ENCODE results near the gene GPC3.

GPC3 gene

GRCh38 chrX:133655275-133656265 lies 329.8 kb downstream of the GPC3 start:
- TF ChIP-seq, protein P1, sequence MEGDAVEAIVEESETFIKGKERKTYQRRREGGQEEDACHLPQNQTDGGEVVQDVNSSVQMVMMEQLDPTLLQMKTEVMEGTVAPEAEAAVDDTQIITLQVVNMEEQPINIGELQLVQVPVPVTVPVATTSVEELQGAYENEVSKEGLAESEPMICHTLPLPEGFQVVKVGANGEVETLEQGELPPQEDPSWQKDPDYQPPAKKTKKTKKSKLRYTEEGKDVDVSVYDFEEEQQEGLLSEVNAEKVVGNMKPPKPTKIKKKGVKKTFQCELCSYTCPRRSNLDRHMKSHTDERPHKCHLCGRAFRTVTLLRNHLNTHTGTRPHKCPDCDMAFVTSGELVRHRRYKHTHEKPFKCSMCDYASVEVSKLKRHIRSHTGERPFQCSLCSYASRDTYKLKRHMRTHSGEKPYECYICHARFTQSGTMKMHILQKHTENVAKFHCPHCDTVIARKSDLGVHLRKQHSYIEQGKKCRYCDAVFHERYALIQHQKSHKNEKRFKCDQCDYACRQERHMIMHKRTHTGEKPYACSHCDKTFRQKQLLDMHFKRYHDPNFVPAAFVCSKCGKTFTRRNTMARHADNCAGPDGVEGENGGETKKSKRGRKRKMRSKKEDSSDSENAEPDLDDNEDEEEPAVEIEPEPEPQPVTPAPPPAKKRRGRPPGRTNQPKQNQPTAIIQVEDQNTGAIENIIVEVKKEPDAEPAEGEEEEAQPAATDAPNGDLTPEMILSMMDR (IDR thresholded peaks at IDR 0.05; ENCODE audit: low read depth, low read length), result no peak
- no peak for DNase-seq (ENCODE audit: extremely low read depth, low read depth)

GRCh38 chrX:133654811-133655210 lies 330.6 kb downstream of the GPC3 start:
- TF ChIP-seq, protein P1 (IDR thresholded peaks at IDR 0.05; ENCODE audit: low read depth, low read length), result no peak
- DNase-seq (ENCODE audit: extremely low read depth, low read depth), result no peak

GRCh38 chrX:133653358-133653757 lies 332.0 kb downstream of the GPC3 start:
- TF ChIP-seq, protein P1 (IDR thresholded peaks at IDR 0.05; ENCODE audit: low read depth, low read length), result no peak

GRCh38 chrX:133652185-133652584 lies 333.2 kb downstream of the GPC3 start:
- no peak for DNase-seq (ENCODE audit: extremely low read depth, low read depth)
- TF ChIP-seq, protein P1 (IDR thresholded peaks at IDR 0.05; ENCODE audit: low read depth, low read length), result no peak

More at GRCh38 chrX:133653358-133653757, 332.0 kb downstream of the GPC3 start:
- no peak for DNase-seq (ENCODE audit: extremely low read depth, low read depth)

DNA sequence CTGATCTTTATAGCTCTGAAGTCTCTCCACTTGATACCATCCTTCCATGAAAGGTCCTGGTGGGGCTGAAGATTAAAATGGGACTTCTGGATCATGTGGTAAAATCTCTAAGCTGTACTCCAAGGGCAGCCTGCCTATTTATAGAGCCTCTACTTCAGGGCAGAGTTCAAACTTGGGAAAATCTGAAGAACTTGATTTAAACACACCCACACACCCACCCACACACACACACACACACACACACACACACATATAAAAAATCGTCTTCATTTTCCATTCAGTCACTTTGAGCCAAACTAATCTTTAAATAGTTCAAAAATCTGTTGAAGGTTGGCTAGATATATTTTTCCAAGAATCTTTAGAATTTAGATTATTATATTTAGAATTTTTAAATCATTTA lies 335.2 kb downstream of the GPC3 start:
- DNase-seq (ENCODE audit: extremely low read depth, low read depth), result no peak
- TF ChIP-seq, protein P1 (IDR thresholded peaks at IDR 0.05; ENCODE audit: low read depth, low read length), result no peak

- TF ChIP-seq, protein P1 (IDR thresholded peaks at IDR 0.05; ENCODE audit: low read depth, low read length), result no peak
- no peak for DNase-seq (ENCODE audit: extremely low read depth, low read depth)
These were observed 335.7 kb downstream of the GPC3 start for GRCh38 chrX:133649651-133650050.

DNA sequence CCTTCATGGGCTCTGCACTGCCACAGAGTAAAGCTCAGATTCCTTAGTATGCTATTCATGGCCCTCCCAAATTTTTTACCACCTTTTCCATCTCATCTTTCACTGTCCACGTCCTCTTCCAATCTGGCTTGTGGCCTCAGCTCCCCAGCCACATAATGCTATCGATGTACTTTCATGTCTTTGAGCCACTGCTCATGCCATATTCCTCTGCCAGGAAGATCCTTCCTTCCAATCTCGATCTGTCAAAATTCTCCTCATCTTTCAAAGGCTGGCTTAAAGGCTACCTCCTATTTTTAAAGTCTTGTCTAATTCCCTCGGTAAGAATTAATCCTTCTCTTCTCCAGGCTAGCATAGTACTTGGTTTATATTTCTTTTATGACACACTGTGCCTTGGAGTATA lies 336.8 kb downstream of the GPC3 start:
- DNase-seq (ENCODE audit: extremely low read depth, low read depth), result no peak
- TF ChIP-seq, protein P1 (IDR thresholded peaks at IDR 0.05; ENCODE audit: low read depth, low read length), result no peak

Data from AG09319 (cell line).